Measurements from ENCODE around the gene EMX2. TPM values are rescaled to one million over a fixed set of nuclear protein-coding genes. Genes with fewer than 3 reads are reported as not detected.
A peak's percentile ranks its signal among the peaks of the same experiment; 100 is the strongest.

Gene EMX2
- total and polyA plus RNA-seq, 2 donors from 2014 or later: 44.9 to 82.8 TPM

DNA sequence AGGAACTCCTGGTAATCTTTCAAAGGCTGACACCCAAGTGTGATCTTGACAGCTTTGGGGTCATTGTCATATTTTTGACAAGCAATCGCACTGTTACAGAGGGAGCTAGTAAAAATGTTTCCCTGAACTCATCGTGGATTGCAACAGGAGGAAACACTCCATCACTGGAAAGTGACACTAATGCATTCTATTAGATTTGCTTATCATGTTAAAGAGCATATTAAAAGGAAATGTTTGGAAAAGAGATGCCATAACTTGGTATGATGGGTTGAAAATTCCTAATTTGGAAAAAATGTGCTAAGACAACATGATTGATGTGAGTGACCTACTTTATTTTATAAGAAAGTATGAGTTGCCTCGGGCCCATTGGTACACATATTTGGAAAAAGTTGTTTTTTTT is 22.7 kb upstream of the EMX2 start:
- H3K4me1 ChIP-seq (ENCODE audit: control insufficient read depth in 2 of 3, insufficient read depth in 2 of 3, low read depth in 1 of 3, low read length in 3 of 3): no peaks in the 10 kb centered on the region
- H3K4me3 ChIP-seq (ENCODE audit: low read length in 3 of 3): no peak overlapping the region
- no peak overlapping the region for H3K9ac ChIP-seq (ENCODE audit: low read length in 3 of 3)
- intact Hi-C loops (cut with DNase I): no loop called here
- FAIRE-seq: no peak
- TF ChIP-seq, protein P1, sequence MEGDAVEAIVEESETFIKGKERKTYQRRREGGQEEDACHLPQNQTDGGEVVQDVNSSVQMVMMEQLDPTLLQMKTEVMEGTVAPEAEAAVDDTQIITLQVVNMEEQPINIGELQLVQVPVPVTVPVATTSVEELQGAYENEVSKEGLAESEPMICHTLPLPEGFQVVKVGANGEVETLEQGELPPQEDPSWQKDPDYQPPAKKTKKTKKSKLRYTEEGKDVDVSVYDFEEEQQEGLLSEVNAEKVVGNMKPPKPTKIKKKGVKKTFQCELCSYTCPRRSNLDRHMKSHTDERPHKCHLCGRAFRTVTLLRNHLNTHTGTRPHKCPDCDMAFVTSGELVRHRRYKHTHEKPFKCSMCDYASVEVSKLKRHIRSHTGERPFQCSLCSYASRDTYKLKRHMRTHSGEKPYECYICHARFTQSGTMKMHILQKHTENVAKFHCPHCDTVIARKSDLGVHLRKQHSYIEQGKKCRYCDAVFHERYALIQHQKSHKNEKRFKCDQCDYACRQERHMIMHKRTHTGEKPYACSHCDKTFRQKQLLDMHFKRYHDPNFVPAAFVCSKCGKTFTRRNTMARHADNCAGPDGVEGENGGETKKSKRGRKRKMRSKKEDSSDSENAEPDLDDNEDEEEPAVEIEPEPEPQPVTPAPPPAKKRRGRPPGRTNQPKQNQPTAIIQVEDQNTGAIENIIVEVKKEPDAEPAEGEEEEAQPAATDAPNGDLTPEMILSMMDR (IDR thresholded peaks at IDR 0.05; ENCODE audit: borderline replicate concordance, extremely low read depth, insufficient read depth): no peak
- H3K27ac ChIP-seq (ENCODE audit: low read depth in 2 of 2, low read length in 2 of 2): no peak overlapping the region
- H3K27me3 ChIP-seq (ENCODE audit: control insufficient read depth, insufficient read depth, low read length): no peaks in the 10 kb centered on the region
- no peaks in the 10 kb centered on the region for H3K36me3 ChIP-seq (ENCODE audit: control insufficient read depth in 2 of 3, insufficient read depth in 3 of 3, low read length in 3 of 3)
- H3K9me3 ChIP-seq (ENCODE audit: control insufficient read depth in 2 of 3, insufficient read depth in 1 of 3, low read length in 3 of 3): no peaks in the 10 kb centered on the region
- no peak for DNase-seq

DNA sequence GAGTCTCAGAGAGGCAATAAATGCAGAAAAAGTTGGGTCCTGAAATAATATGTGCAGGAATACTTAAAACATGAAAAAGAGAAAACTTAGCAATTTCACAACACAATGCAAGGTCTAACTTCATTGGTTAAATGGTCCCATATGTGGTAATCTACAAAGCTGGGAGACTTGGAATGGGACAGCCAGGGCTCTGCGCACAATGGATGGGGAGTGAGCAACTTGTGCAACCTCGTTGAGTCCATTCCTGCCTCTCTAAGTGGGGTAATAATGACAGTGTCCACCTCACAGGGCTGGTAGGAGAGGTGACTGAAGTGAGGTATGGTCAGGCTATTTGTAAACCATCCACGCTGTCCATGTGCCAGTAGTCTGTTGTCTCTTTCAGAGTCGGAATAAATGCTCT is 11.8 kb upstream of the EMX2 start:
- no peak overlapping the region for H3K9ac ChIP-seq (ENCODE audit: low read length in 3 of 3)
- H3K27ac ChIP-seq (ENCODE audit: low read depth in 2 of 2, low read length in 2 of 2): no peak overlapping the region
- H3K4me1 ChIP-seq (ENCODE audit: control insufficient read depth in 2 of 3, insufficient read depth in 2 of 3, low read depth in 1 of 3, low read length in 3 of 3): peaks cover 0 to 7% (median 6%) of the 10 kb centered on the region in 3 donors
- FAIRE-seq (no peak), DNase-seq (peak in 2 of 5 donors; percentile 1 to 8)
- H3K27me3 ChIP-seq (ENCODE audit: control insufficient read depth, insufficient read depth, low read length): peaks cover 36% of the 10 kb centered on the region
- intact Hi-C loops (cut with DNase I): no loop called here
- TF ChIP-seq, protein P1 (IDR thresholded peaks at IDR 0.05; ENCODE audit: borderline replicate concordance, extremely low read depth, insufficient read depth): no peak
- no peak overlapping the region for H3K4me3 ChIP-seq (ENCODE audit: low read length in 3 of 3)
- H3K36me3 ChIP-seq (ENCODE audit: control insufficient read depth in 2 of 3, insufficient read depth in 3 of 3, low read length in 3 of 3): no peaks in the 10 kb centered on the region
- H3K9me3 ChIP-seq (ENCODE audit: control insufficient read depth in 2 of 3, insufficient read depth in 1 of 3, low read length in 3 of 3): no peaks in the 10 kb centered on the region

DNA sequence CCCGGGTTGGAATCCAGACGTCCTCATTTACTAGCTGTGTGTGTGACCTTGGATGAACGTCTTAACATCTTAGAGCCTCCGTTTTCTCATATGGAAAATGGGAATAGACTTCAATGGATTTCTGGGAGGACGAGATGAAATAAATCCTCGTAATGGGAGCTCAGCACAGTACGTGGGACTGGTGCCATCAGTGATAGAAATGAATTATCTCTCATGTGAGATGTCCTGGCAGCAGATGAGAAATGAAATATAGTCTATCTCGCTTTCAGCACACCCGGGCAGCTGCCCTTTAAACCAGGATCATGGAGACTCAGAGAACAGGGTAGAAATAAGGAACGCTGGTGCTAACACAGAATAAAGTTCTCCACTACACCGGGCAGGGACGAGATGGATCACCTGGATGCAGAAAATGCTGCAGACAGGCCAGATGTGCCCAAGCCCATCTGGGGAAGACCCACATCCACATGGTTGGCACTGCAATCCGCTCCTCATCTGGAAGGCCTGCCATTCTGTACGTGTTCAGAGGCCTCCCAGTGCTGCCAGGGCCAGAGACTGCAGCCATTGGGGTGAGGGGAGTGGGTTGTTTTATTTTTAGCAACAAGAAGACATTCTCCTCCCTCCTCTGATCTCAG is 11.1 kb upstream of the EMX2 start:
- Histone ChIP-seq H3K27me3 (ENCODE audit: control insufficient read depth, insufficient read depth, low read length) (peaks cover 40% of the 10 kb centered on the region), H3K4me1 (ENCODE audit: control insufficient read depth in 2 of 3, insufficient read depth in 2 of 3, low read depth in 1 of 3, low read length in 3 of 3) (peaks cover 0 to 12% (median 6%) of the 10 kb centered on the region in 3 donors), H3K36me3 (ENCODE audit: control insufficient read depth in 2 of 3, insufficient read depth in 3 of 3, low read length in 3 of 3) (no peaks in the 10 kb centered on the region), H3K27ac (ENCODE audit: low read depth in 2 of 2, low read length in 2 of 2) (peak overlapping the region; percentile 43 to 76), H3K9me3 (ENCODE audit: control insufficient read depth in 2 of 3, insufficient read depth in 1 of 3, low read length in 3 of 3) (no peaks in the 10 kb centered on the region), H3K4me3 (ENCODE audit: low read length in 3 of 3) (peak overlapping the region in 1 of 3 donors; percentile 19), H3K9ac (ENCODE audit: low read length in 3 of 3) (peak overlapping the region in 1 of 3 donors; percentile 67)
- FAIRE-seq: no peak
- intact Hi-C loops (cut with DNase I): no loop called here
- TF ChIP-seq, protein P1 (IDR thresholded peaks at IDR 0.05; ENCODE audit: borderline replicate concordance, extremely low read depth, insufficient read depth): no peak
- DNase-seq: peak in 2 of 5 donors; percentile 1 to 10
